ENCODE measurements around the gene KCNN4.
"Not testable (repeated sequence)": the region's sequence is repeated elsewhere in the genome, so short reads cannot be mapped to it uniquely, and the experiment has no call there.

KCNN4 gene

DNA sequence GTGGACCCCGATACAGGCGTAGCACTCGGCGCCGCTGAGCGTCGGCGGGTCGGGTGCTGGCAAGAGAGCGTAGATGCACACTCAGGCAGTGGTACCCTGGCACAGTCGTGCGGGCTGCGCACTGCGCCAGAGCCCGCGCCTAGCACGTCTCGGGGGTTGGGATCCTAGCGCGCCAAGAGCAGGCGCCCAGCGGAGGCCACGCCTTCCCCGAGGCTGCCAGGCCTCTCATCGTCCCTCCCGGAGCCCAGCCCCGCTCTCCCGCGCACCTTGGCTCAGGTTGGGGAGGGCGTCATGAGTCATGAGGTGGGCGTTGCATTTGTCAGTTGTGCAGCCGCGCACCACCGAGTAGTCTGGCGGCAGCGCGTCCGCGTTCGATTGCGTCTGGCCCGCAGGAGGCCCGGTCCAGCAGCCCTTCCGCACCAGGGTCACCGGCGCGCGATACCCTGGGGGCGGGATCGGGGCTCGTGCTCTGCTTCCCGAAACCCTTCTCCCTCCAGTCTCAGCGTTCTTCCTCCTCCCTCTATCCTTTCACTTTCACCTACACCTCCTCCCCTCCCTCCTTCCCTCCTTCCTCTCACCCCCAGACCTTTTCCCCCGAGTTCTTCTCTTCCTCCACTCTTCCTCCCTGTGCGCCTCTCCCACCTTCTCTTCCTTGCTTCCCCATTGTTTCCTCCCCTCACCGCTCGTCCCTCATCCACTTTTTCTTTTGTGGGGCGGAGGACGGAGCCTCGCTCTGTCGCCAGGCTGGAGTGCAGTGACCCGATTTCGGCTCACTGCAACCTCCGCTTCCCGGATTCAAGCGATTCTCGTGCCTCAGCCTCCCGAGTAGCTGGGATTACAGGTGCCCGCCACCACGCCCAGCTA is 18.0 kb upstream of the KCNN4 start:
- peak; percentile 86 for DNase-seq

DNA sequence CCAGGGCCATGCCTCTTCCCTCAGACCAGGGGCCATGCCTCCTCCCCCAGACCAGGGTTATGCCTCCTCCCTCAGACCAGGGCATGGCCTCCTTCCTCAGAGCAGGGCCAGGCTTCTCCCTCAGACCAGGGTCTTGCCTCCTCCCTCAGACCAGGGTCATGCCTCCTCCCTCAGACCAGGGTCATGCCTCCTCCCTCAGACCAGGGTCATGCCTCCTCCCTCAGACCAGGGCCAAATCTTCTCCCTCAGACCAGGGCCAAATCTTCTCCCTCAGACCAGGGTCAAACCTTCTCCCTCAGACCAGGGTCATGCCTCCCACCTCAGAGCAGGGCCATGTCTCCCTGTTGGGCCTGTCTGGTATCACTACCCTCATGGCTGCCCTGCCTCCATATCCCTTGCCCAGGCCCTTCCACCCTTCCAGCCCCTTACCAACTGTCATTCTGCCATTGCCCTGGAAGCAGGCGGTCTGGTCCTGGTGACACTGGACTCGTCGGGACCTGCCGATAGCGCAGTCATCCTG is 17.3 kb upstream of the KCNN4 start:
- DNase-seq: no peak

DNA sequence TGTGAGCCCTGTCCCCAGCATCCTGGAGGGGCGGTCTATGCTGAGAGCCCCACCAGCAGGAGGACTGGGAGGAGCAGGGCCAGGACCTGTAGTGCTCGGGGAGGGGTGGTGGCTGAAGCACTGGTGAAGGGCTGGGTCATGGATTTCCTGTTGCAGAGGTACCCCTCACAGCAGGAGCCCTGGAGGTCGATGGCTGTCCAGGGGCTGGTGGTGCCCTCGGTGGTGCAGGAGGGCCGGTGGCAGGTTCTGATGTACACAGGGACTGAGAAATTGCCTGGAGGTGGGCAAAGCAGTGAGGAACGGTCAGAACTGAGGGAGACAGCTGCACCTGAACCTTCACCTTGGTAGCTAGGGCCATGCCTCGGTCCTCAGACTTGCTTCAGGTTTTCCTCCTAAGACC is 16.8 kb upstream of the KCNN4 start:
- no peak for DNase-seq

DNA sequence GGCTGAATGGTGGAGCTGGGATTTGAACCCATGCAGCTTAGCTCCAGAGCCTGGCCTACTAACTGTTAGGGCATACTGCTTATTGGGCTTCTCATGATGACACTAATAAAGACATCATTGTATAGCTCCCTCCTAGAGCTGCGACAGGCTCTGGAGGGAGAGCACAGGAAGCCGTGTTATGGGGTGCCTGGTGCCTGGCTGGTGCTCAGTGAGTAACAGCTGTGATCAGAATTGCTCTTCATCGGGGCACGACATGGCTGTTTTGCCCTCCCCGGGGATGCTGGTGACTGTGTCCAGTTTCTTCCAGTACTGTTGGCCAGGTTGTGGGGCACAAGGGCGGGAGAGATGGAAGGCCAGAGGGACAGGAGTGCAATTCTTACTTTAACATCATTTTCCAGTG is 16.3 kb upstream of the KCNN4 start:
- no peak for DNase-seq

DNA sequence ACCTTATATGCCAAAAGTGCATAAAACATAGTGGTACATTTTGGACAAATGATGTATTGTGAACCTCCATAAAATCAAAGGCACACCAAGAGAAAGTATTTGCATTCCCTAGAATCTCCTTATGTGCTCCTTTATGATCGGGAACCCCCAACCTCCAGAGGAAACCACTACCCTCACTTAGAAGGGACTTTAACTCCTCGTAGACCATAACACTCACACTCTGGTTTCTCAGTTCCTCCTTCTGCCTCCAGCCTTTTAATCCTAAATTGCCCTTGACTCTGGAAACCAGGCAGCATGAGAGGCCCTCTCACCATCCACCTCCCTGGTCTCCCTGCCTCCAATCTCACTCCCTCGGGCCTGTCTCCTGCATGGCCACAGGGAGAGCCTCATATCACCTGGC is 9.8 kb upstream of the KCNN4 start:
- no peak for DNase-seq

DNA sequence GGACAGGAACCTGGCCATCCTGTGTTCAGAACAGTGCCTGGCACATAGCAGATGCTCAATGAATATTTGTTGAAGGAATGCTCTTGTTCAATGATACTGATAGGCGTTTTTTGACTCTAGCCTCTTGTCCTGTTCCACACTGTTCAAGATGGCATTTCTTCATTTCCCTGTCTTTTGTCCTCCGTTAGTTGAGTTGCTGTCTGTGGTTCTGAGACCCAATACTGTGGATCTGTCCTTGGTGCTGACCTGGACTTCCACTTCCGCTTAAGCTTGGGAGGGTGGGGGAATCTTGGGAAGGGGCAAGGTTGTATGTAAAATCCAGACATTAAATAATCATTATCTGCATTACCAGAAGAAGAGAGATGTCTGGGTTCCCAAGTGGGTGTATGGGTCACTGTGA is 8.3 kb upstream of the KCNN4 start:
- DNase-seq: no peak

DNA sequence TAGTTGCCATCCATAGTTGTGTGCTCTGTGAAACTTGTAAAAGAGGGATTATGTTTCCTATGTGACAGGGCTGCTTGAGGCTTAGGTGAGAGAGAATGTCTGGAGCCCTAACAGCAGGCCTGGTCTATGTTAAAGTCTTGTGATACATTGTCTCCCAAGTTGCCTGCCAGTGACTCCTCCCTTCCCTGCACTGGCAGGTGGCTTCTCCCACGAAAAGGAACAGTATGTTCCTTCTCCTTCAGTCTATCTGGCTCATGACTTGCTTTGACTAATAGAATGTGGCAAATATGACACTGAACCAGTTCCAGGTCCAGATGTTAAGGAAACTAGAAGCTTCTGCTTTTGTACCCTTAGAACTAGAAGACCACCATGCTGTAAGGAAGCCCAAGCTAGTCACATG is 5.9 kb upstream of the KCNN4 start:
- DNase-seq: no peak

DNA sequence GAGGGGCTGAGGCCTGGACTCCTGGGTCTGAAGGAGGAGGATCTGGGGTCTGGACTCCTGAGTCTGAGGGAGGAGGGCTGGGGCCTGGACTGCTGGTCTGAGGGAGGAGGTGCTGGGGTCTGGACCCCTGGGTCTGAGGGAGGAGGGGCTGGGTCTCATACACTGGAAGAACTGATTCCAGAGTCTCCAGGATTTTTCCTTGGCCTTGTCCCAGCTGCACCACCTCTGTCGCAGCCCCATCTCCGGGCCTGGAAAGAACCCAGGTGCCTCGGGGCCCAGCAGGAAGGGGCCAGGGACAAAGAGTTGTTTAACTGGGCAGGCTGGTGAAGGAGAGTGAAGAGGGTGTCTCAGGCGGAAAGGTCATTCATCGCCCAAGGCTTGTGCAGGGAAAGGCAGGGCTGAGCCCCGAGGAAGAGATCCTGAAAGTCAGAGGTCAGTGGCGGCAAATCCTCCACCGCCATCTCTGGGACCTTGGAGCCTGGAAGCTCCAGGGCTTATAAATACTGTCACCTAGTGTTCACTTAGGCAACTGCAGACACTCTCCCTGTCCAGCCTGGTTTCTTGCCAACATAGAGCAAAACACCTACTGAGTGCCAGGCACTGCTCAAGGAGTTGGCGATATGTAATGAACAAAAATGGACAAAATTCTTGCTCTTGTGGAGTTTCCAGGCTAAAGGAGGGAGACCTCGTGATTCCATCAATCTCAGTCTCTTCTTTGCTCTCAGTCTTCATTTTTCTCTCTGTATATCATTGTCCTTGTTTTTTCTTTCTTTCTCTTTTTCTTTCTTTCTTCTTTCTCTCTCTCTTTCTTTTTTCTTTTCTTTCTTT is 4.4 kb upstream of the KCNN4 start:
- peak; percentile 61 for DNase-seq

DNA sequence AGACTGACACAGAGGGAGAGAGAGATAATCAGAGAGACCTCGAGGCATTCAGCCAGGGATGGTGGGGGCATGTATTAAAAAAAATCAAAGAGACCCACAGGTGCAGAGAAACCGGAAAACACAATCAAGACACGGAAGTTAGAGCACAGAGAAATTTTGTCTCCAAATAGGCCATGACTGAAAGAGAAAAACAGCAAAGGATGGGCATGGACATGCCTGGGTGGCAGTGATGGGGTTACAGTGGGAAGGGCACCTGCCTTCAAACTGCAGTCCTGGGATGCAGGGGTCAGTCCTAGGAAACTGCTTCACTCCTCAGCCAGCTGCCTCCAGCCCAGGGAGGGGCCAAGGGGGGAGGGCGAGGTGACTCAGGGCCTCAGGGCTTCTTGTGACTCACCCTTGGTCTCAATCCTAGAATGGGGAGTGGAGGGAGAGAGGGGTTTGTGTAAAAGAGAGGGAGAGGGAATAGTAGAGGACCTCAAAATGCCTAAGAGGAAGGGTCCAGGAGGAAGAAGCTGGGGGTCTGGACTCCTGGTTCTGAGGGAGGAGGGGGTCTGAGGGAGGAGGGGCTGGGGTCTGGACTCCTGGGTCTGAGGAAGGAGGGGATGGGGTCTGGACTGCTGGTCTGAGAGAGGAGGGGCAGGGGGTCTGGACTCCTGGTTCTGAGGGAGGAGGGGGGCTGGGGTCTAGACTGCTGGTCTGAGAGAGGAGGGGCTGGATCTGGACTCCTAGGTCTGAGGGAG is 3.6 kb upstream of the KCNN4 start:
- DNase-seq: no peak

DNA sequence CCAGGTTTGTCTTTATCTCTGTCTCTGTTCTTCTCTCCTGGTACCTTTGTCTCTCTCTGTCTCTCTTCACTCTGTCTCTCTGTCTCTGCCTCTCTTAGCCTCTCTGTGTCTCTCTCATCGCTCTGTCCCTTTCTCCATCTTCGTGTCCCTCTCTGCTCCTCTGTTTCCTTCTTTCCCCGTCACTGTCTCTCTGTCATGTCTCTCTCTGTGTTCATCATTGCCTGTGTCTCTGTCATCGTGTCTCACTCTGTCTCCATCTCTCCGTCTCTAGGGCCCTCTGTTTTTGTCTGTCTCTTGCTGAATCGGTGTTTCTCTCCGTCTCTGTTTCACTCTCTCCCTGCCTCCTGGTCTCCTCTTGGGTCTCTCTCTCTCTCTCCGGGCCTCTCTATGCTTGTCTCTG is 2.9 kb upstream of the KCNN4 start:
- no peak for DNase-seq

DNA sequence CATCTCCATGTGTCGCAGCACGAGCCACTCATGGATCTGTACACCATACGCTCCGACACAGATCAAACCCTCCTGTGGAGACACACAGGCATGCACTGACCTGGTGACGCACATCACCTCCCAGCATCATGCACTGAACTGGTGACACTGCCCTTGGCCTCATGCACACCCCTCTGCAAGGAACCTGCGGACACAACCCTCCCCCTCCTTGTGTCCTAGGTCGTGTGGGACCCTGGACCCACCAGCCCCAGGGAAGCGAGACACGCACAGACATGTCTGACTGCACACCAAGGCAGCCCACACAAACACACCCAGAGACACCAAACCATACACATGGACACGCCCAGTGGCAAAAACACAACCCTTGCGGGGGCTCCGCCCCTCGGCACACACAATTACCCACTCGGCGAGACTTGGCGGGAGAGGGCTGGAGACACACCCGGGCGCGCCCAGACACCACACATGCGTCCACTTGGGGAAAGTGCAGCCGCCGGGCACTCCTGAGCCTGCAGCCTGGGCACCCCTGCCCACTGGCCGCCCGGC is 2.0 kb upstream of the KCNN4 start:
- DNase-seq: no peak

DNA sequence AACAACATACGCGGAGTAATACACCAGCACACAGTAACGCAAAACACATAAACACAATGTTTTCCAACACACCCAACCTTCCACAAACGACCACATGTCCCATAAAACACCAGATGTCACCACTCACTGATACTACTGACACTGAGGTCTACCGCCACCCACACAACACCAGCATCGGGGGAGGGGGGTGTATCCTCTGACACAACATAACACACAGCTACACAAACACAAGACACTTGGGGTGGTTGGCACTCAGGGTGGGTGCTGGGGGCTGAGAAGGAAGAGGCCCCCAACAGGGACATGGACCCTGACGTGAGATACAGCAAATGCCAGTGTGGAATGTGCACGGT is 1.5 kb upstream of the KCNN4 start:
- DNase-seq: no peak

DNA sequence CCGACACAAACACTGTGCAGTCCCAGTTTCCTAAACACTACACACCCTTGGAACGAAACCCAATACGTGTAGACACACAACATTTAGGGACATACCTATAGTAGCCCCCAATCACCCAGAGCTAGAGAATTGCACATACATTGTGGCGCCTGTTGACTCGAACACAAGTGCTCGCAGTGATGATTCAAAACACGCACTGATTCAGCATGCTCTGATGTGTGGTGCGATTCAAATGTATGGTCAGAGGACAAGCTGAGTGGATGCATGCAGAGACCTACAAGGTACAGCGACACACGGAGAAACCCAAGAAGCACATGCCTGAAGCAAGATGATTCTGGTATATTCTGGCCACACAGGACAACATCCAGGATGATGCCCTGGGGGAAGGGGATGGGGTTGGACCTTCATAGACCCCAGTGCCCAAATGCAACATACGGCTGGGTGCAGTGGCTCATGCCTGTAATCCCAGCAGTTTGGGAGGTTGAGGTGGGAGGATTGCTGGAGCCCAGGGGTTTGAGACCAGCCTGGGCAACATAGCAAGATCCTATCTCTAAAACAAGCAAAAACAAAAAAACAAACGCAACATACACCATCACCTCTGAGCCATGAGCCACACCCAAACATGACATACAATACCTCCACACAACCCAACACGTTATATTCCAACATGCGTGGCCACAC is 997 bp upstream of the KCNN4 start:
- no peak for DNase-seq

DNA sequence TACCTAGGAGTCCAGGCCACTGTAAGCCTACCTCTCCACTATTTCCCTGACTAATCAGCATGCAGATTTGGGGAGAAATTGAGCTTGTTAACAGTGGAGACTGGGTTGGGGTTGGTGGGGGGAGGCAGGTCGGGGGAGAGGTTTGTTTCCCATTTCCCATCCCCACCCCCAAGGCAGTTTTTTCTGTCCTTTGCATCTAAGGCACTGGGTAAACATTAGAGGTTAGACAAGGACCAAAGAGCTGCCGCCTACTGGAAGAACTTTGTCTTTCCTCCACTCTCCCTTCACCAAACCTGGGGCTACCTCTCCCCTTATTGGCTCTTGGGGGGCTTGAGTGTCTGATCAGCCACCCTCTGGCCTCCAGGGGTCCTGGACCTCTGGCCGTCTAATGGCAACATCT is 953 bp downstream of the KCNN4 start:
- DNase-seq: no peak

DNA sequence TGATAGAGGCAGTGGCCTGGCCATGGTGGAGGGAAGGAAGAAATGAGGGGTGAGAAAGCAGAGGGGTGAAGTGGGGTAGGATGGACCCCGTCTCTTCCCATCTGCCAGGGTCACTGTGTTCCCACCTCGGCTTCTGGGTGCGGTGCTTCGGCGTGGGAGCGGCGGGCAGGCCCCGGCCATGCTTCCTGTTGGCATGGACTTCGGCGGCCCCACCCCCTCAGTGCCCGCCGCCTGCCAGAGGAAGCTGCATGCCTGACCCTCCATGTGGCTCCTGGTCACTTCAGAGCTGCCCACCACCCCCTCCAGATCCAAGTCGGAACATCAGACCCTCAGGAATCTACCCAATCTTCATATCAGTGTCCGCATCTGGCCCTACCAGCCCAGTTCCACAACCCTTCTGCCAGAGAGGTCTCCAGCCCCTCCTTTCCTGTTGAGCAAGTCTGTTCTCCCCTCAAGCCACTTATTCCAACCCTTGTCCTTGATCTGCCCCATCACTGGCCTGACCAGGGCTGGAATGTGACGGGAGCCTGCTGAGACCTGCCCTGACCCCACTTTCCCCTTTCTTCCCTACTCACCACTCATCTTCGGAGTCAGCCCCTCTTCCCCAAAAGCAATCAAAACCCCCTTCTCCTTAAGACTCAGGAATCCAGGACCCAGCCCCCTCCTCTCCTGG is 1.5 kb downstream of the KCNN4 start:
- DNase-seq: no peak

DNA sequence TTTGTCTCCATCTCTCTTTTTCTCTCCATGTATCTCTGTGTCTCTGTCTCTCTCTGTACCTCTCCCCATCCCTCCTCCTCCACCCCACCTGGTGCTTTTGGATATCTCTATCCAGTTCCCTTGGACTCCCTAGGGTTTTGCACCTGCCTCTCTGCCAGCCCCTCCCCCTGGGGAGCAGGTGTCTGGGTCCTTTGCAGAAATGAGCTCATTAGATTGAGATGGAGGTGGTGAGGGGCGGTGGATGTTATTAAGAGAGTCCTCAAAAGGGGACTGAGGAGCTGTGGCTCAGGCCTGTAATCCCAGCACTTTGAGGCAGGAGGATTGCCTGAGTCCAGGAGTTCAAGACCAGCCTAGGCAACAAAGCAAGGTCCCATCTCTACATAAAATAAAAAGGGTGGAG is 2.1 kb downstream of the KCNN4 start:
- DNase-seq: peak; percentile 93

DNA sequence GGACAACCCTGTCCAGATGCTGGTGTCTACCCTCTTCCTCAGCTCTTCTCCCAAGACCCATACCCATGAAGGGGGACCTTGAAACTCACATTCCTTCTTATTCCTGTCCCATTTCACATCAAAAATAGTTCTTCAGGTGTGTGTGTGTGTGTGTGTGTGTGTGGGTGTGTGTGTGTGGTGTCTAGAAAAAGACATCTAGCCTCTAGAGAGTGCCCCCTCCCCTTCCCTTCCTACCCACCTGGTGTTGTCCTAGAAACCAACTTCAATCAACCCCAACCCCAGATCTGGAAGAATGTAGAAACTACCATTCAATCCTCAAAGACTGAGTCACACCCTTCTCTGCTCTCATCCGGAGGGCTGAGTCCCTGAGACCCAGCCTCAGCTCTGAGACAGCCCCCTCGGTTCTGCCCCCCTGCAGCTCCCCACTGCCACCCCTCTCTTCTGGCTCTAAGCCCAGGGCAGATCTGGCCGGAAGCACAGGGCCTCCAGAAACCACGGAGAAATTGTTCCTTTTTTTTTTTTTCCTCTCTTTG is 3.5 kb downstream of the KCNN4 start:
- peak; percentile 83 for DNase-seq

DNA sequence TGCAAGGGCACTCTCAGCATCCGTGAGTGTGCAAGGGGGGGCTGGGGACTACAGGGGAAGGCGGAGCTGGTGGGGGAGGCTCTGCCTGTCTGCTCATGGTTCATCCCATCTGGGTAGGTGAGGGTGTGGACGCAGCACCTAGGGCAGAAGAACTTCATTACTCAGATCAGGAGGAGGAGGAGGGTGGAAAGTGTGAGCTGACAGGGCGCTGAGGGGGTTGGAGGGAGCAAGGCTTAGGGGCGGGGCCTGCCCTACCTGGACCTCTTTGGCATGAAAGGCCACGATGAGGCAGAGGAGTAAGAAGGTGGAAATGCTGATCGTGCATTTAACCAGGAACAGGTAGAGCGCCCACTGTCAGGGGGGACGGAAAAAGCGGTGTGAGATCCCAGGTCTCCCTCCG is 4.5 kb downstream of the KCNN4 start:
- no peak for DNase-seq

DNA sequence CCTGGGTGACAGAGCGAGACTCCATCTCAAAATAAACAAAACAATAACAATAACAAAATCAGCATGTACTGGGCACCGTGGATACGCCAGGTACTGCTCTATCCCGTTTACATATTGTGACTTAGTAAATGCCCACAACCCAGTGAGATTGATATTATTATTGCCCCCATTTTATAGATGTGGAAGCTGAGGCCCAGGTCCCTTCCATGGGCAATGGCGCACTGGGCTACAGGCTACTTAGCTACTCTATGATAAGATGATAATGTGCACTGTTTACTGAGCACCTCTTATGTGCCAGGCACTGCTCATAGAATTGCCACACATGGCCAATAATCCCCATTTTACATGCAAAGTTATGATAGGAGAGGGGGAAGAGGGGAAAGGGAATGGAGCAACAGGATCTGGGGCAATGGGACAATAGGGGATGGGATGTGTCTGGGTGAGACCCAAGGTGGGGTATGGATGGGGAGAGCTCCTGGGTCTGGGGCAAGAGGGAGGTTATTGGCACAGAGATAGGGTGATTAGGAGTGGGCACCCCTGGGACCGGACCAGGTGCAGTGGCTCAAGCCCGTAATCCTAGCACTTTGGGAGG is 5.4 kb downstream of the KCNN4 start:
- DNase-seq: no peak

DNA sequence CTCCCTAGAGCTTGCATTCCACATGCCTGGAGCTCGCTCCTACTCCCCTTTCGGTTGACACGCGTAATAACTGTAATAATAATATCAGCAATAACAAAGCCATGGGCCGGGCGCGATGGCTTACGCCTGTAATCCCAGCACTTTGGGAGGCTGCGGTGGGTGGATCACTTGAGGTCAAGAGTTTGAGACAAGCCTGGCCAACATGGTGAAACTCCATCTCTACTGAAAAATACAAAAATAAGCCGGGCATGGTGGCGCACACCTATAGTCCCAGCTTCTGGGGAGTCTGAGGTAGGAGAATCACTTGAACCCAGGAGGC is 5.9 kb downstream of the KCNN4 start:
- DNase-seq: not testable (repeated sequence)
